Gastroesophageal sphincter (tissue), 3 donors: ENCODE measurements around the gene NFAT5.

ENCODE experiments used
- CTCF ChIP-seq, 4 experiments: fragments of 200-600 bp in 2 of 4; fragments of 450-650 bp in 2 of 4; sonication (generic) in 1 of 4; IDR thresholded peaks; one replicate each; pipeline ENCODE4 v1.5.1; 2017 to 2019; ENCODE audit warnings: antibody characterized with exemption in 4 of 4, mild to moderate bottlenecking in 2 of 4, moderate library complexity in 2 of 4
- POLR2A ChIP-seq, 2 donors: fragments of 450-650 bp; IDR thresholded peaks; one replicate each; pipeline ENCODE4 v1.6.1; 2017; ENCODE audit warnings: antibody characterized with exemption in 2 of 2, mild to moderate bottlenecking in 2 of 2, moderate library complexity in 1 of 2

- TF ChIP-seq CTCF (IDR thresholded peaks at IDR 0.05) = no peak
- no peak for TF ChIP-seq POLR2A (IDR thresholded peaks at IDR 0.05)
Measured at GRCh38 chr16:69599731-69600130, 34.0 kb downstream of the NFAT5 start.
